HG02759 (cell line): ENCODE data around the gene TM6SF1.
A peak's percentile ranks its signal among the peaks of the same experiment; 100 is the strongest.
"Not testable (repeated sequence)": the region's sequence is repeated elsewhere in the genome, so short reads cannot be mapped to it uniquely, and the experiment has no call there.

Experiments used
- ATAC-seq: cut with Tn5 transposase; IDR thresholded peaks from one replicate; pipeline ENCODE4 v1.9.1; 2021; ENCODE audit warnings: mild to moderate bottlenecking, moderate library complexity; ENCODE audit not compliant: unreplicated experiment

The TM6SF1 gene

DNA sequence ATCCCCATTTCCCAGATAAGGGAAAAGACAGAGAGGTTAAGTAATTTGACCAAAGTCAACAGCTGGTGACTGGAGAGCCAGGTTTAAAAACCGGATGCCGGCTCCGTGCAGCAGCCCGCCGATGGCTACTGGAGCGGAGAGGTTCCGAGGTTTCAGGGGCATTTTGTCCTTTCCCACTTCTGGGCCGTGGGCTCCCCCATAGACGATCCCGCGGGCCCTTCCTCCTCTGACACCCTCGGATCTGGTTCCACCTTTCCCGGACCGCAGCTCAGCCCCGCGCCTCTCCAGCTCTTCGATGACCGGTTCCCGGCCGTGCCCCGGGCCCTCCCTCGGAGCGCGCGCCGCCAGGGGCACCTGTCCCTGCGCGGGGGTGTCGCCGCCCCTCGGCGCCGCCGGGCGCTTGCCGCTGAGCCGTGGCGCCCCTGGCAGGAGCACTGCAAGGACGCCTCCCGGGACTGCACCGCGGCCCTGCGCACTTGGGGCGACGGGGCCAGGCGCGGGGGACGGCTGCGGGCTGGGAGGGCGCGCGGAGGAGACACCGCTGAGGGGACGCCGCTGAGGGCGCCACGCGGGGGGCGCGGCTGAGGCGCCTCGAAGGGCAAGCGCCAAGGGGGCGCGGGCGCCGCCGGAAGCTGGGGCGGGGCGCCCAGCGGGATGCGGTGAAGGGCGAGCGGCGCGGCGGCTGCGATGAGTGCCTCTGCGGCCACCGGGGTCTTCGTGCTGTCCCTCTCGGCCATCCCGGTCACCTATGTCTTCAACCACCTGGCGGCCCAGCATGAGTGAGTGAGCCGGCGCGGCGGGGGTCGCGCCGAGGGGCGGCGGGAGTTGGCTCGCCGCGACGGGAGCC, at the start of gene TM6SF1:
Gene TM6SF1 (plus strand): TSS at position 652 of the 847 bp plus-strand sequence. CDS start 36 bp downstream, at position 688.
- ATAC-seq = peak; percentile 49

GRCh38 chr15:83057696-83058376, 49.6 kb upstream of the TM6SF1 start:
- no peak for ATAC-seq

DNA sequence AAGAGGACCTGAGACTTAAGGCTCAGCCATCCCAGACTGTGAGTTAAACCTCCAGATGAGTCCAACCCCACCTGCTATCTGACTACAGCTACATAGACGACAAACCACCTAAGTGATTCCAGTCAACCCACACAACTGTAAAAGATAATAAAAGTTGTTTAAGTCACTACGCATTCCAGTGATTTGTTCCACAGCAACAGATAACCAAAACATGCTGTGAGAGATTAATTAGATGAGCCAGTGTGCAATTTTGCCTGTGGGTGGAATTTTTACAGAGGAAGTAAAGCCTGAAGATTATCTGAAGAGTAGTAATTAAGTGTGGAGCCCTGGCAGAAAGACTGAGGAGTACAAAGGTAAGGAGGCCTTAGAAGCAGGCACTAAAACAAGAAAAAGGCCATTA, 45.8 kb upstream of the TM6SF1 start:
- ATAC-seq = no peak

GRCh38 chr15:83062768-83063180, 44.7 kb upstream of the TM6SF1 start:
- ATAC-seq = no peak

GRCh38 chr15:83063551-83063950, 43.9 kb upstream of the TM6SF1 start:
- ATAC-seq = no peak

- ATAC-seq = no peak
Observed at GRCh38 chr15:83064859-83065258, 42.6 kb upstream of the TM6SF1 start.

DNA sequence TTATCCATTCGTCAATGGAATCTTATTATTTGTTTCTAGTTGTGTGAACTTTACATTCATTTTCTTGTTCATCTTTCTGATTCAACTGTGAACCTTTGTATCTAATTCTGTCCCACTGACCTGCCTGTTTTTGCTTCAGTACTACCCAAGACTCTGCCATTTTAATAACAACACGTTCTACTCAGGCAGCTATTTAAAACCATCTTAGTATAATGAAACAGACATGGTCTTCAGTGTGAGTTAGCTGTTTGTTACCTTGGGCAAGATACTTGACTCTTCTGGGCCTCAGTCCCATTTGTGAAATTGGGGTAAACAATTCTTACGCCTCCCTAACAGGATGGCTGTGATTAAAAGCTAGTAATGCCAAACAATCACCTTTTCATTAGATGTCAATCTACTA, 42.0 kb upstream of the TM6SF1 start:
- no peak for ATAC-seq

DNA sequence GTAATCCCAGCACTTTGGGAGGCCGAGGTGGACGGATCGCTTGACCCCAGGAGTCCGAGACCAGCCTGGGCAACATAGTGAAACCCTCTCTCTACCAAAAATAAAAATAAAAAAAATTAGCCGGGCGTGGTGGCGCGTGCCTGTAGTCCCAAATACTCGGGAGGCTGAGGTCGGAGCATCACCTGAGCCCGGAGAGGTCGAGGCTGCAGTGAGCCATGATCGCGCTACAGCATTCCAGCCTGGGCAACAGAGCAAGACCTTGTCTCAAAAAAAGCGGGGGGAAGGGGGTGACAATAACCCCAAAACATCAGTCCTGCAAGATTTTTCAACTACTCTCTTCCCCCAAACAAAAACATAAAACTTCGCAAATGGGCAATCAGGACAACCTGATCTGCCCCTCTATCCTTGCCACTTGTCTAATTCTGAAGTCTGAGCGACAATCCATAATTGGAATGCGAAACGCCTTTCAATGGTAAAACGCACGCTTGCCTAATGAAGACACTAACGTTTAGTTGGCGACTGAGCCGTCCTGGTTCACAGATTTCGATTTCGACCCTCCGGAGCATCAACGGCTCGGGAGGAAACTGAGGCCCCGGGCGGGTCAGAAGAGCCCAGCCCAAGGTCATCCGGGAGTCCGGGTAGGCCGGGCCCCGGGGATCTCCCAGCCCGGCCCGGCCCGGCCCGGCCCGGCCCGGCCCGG, 41.3 kb upstream of the TM6SF1 start:
- ATAC-seq = no peak

- ATAC-seq = peak; percentile 91
Observed at GRCh38 chr15:83066734-83067637, 40.5 kb upstream of the TM6SF1 start, which contains the start of gene BTBD1. TSS of gene BTBD1 (minus strand) at chr15:83067252. CDS start at chr15:83067151, 101 bp downstream.

DNA sequence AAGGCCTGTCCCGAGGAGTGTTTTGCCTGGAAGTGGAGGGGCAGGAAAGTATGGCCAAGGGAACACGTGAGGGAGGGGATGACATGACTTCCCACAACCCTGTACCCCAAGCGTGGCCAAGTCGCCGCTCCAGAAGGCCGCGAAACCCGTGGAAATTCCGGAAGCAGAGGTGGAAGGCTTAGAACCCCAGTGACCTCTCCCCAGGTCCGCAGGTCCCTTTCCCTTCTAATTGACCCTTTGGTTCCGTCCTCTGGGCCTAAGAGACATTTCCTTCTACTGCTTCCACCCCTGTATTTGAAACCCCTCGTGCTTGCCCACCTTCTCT, 39.8 kb upstream of the TM6SF1 start:
- ATAC-seq = no peak

DNA sequence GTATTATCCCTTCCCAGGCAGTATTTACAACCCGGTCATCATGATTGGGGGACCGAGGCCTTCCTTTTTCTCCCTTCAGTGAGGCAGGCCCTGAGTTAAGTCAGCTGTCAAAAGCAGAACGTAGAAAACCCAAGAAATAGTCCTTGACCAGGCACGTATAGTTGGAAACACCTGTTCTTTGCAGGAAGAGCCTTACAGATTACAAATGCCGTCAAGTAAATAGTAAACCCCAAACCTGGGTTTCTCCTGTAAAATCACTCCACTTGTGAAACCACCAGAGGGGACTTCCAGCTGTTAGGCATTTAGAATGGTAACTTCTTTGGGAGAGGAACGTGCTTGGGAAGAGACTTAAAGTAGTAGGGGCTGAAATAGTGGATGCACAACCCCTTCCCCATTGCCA, 39.4 kb upstream of the TM6SF1 start:
- no peak for ATAC-seq

DNA sequence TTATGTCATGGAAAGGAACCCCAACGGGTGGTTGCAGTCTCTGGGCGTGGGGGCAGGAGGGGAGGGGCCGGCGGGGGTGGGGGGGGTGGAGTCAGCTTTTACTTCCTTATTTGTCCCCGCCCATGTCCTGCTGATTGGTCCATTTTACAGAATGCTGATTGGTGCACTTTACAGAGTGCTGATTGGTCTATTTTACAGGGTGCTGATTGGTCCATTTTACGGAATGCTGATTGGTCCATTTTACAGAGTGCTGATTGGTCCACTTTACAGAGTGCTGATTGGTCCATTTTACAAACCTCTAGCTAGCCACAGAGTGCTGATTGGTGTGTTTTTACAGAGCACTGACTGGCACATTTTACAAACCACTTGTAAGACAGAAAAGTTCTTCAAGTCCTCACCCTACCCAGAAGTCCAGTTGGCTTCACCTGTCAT, 38.2 kb upstream of the TM6SF1 start:
- ATAC-seq = not testable (repeated sequence)

GRCh38 chr15:83077491-83078230, 29.8 kb upstream of the TM6SF1 start:
- no peak for ATAC-seq

DNA sequence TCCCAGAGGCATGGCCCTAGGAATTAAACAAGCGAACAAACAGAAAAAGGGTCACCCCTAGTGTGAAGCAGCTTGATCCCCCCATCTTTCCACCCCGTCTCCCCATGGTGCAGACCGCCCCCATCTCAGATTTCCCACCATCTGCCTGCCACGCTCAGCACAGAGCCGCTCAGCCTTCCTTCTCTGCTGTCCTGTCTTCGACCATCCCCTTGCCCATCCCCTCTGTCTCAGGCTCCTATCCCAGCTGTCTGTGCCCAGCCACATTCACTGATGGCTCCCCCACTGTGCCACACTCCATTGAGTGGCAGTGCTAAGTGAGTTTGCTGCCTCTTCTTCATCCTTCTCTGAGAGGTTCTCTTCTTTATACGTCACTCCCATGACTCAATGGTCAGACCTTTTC, 28.7 kb upstream of the TM6SF1 start:
- ATAC-seq = no peak

GRCh38 chr15:83081256-83082014, 26.0 kb upstream of the TM6SF1 start:
- ATAC-seq = no peak

GRCh38 chr15:83082730-83083386, 24.6 kb upstream of the TM6SF1 start:
- no peak for ATAC-seq

GRCh38 chr15:83085461-83085860, 22.0 kb upstream of the TM6SF1 start:
- not testable (repeated sequence) for ATAC-seq

GRCh38 chr15:83085864-83086552, 21.4 kb upstream of the TM6SF1 start:
- ATAC-seq = not testable (repeated sequence)
